D721Med (cell line): ENCODE results near the gene PRKG1.

Source experiments
- DNase-seq: peaks from one replicate; pipeline ENCODE4 v3.0.0; 2011; ENCODE audit warnings: low spot score; ENCODE audit not compliant: insufficient read length
- FAIRE-seq: peaks from 2 replicates; lab custom pipeline; 2011; peaks lifted over from hg19 to GRCh38; lab: Jason Lieb, UNC
- TF ChIP-seq, protein P1 (sequence below): IDR thresholded peaks from 2 replicates; pipeline ENCODE4 v1.5.1; 2012; ENCODE audit warnings: mild to moderate bottlenecking, control low read depth; ENCODE audit not compliant: insufficient read depth; ENCODE audit errors: missing control alignments

Gene PRKG1

GRCh38 chr10:51368943-51369342 lies 294.7 kb downstream of the PRKG1 start:
- DNase-seq (no peak), FAIRE-seq (no peak)
- TF ChIP-seq, protein P1, sequence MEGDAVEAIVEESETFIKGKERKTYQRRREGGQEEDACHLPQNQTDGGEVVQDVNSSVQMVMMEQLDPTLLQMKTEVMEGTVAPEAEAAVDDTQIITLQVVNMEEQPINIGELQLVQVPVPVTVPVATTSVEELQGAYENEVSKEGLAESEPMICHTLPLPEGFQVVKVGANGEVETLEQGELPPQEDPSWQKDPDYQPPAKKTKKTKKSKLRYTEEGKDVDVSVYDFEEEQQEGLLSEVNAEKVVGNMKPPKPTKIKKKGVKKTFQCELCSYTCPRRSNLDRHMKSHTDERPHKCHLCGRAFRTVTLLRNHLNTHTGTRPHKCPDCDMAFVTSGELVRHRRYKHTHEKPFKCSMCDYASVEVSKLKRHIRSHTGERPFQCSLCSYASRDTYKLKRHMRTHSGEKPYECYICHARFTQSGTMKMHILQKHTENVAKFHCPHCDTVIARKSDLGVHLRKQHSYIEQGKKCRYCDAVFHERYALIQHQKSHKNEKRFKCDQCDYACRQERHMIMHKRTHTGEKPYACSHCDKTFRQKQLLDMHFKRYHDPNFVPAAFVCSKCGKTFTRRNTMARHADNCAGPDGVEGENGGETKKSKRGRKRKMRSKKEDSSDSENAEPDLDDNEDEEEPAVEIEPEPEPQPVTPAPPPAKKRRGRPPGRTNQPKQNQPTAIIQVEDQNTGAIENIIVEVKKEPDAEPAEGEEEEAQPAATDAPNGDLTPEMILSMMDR, result peak; percentile 8

GRCh38 chr10:51369903-51370302 lies 295.6 kb downstream of the PRKG1 start:
- FAIRE-seq (no peak), DNase-seq (no peak)
- TF ChIP-seq, protein P1, result no peak

DNA sequence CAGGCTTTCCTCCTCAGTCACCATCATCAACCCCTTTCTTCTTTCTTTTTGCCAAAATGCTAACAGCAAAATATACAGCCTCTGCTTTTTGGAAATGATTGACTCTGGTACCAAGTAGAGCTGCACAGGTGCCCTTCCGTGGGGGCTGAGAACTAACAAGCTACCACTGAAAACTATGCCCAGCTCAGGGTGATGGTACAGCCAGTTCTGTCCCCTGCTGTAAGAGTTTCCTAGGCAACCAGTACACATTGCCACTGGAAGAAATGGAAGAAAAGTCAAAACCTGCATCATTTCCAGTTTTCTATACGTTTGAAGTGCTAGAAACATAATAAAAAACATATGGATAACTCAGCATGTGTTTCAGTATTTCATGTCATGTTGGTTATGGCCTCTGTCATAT lies 297.5 kb downstream of the PRKG1 start:
- TF ChIP-seq, protein P1, result no peak
- FAIRE-seq (no peak), DNase-seq (no peak)

DNA sequence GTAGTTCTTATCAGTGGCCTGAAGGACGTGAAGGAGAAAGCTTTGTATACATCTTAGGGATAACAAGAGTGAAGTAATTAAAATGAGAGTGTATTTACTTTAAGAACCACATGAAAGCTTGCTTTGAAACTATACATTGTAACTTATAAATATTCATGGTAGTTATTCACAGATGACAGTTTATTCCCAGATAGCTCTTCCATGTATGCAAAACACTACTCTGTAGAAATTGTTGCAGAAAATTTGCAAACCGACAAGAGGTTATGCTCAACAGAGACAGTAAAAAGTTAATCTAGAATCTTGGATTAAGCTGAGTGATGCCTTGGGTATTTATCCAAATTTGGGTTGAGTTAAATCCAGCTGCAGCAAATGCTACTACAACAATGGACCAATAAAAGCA lies 301.5 kb downstream of the PRKG1 start:
- DNase-seq (no peak), FAIRE-seq (no peak)
- TF ChIP-seq, protein P1, result no peak

DNA sequence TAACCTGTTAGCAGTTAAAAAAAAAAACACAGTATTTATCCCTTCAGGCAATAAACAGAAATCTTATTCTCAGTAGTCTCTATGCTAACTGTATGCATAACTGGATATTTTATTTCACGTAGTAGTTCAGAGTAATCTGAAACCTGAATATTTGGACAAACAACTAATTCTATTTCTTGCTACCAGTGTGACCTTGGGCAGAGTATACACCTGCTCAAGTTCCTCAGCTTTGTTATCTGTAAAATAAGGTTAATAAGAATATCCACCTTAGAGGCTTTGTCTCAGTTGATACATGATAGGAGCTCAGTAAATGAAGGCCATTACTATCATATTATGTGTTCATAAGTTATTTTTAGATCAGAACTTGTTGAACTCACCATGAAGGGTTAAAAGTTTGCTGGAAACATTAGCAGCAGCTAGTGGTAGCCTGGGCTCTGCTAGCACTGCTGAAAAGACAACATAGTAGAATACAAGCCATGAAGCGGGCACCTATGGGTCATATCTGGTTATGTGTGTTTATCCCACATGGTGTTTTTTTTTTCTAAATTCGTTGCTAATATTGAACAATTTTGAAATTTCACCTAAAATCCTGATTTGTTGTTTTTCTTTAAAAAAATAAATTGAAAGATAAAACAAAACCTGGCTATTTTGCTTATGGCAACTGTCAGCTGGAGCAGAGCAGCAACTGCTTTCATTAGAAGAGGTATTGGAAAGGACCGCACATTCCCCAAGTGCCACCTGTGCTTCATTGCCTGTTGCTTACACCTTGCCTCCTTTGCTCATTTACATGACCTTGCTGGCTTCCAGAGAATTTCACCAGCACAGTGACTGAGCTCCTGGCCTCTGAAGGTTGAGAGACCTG lies 303.0 kb downstream of the PRKG1 start:
- no peak for FAIRE-seq
- DNase-seq, result no peak
- TF ChIP-seq, protein P1, result no peak

- TF ChIP-seq, protein P1, result no peak
- FAIRE-seq, result no peak
Measured at GRCh38 chr10:51377932-51378599, 303.8 kb downstream of the PRKG1 start.

More at GRCh38 chr10:51377932-51378599, 303.8 kb downstream of the PRKG1 start:
- no peak for DNase-seq
